Ascending aorta (tissue), 2 donors: ENCODE measurements around the gene PYGB. TPM values are rescaled to one million over a fixed set of nuclear protein-coding genes. Genes with fewer than 3 reads are reported as not detected.

Experiments
- DNase-seq, 2 donors: peaks; one replicate each; pipeline ENCODE4 v3.0.0-alpha.2; 2019; ENCODE audit warnings: low spot score in 2 of 2
- H3K27ac ChIP-seq, 2 donors: fragments of 200-600 bp; sonication (generic); one replicate each; pipeline ENCODE4 v1.5.1; 2016 to 2017; ENCODE audit warnings: mild to moderate bottlenecking in 1 of 2
- H3K27me3 ChIP-seq: fragments of 200-600 bp; sonication (generic); one replicate; pipeline ENCODE4 v1.5.1; 2017
- H3K36me3 ChIP-seq, 2 donors: fragments of 200-600 bp; sonication (generic); one replicate each; pipeline ENCODE4 v1.5.1; 2016
- H3K4me1 ChIP-seq, 2 donors: fragments of 200-600 bp; sonication (generic); one replicate each; pipeline ENCODE4 v1.5.1; 2016 to 2017; ENCODE audit warnings: mild to moderate bottlenecking in 1 of 2
- H3K4me3 ChIP-seq, 2 donors: fragments of 200-600 bp; sonication (generic); one replicate each; pipeline ENCODE4 v1.5.1; 2016 to 2017; ENCODE audit warnings: mild to moderate bottlenecking in 1 of 2
- H3K9me3 ChIP-seq, 2 donors: fragments of 200-600 bp; sonication (generic); one replicate each; pipeline ENCODE4 v1.5.1; 2016
- intact Hi-C: fragments of 100-400 bp; cut with DNase I; formaldehyde crosslinking; loops from one replicate; pipeline ENCODE4 v1.15.1; 2023
- total RNA-seq: library from RNA; depleted of rRNA; stranded (reverse); fragments of >200 nt; gene quantifications from one replicate; pipeline ENCODE4 v1.1.0, GENCODE V29; 2016
- TF ChIP-seq, protein P1 (sequence below), 3 experiments: fragments of 200-600 bp in 2 of 3; fragments of 450-650 bp in 1 of 3; sonication (generic) in 2 of 3; IDR thresholded peaks; one replicate each; pipeline ENCODE4 v1.5.1; 2016 to 2019; ENCODE audit warnings: antibody characterized with exemption in 3 of 3, mild to moderate bottlenecking in 1 of 3, moderate library complexity in 1 of 3

Gene PYGB
- total RNA-seq, 1 donor from 2014 or later: 125 TPM

GRCh38 chr20:25306991-25307903, 59.4 kb downstream of the PYGB start:
- Histone ChIP-seq H3K36me3 (peaks cover 5 to 15% of the 10 kb centered on the region in 2 donors), H3K4me1 (peaks cover 10 to 21% of the 10 kb centered on the region in 2 donors), H3K27ac (no peak overlapping the region), H3K9me3 (no peaks in the 10 kb centered on the region), H3K4me3 (no peak overlapping the region), H3K27me3 (no peaks in the 10 kb centered on the region)
- no peak for DNase-seq
- intact Hi-C loops: no loop called here
- TF ChIP-seq, protein P1, sequence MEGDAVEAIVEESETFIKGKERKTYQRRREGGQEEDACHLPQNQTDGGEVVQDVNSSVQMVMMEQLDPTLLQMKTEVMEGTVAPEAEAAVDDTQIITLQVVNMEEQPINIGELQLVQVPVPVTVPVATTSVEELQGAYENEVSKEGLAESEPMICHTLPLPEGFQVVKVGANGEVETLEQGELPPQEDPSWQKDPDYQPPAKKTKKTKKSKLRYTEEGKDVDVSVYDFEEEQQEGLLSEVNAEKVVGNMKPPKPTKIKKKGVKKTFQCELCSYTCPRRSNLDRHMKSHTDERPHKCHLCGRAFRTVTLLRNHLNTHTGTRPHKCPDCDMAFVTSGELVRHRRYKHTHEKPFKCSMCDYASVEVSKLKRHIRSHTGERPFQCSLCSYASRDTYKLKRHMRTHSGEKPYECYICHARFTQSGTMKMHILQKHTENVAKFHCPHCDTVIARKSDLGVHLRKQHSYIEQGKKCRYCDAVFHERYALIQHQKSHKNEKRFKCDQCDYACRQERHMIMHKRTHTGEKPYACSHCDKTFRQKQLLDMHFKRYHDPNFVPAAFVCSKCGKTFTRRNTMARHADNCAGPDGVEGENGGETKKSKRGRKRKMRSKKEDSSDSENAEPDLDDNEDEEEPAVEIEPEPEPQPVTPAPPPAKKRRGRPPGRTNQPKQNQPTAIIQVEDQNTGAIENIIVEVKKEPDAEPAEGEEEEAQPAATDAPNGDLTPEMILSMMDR (IDR thresholded peaks at IDR 0.05): no peak

DNA sequence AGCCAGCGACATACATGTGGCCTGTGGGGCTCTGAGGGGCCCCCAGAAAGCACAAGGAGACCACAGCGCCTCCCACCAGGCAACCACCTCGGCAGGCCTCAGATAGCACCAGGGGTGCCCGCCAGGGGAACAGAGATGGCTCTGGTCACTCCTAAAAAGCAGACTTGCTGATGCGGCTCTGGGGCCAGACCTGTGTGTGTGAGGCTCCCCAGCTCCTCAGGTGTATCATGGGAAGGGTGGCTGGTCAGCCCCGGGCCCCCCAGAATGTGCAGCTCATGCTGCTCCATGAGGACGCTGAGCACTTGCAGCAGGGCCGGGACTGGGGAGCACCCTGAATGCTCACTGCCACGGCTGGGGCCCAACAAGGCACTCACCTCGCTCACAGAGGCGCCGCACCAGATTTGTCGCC, 60.2 kb downstream of the PYGB start:
- Histone ChIP-seq H3K27ac (peak overlapping the region in 1 of 2 donors; percentile 5), H3K4me3 (no peak overlapping the region), H3K36me3 (peaks cover 0 to 15% of the 10 kb centered on the region in 2 donors), H3K4me1 (peaks cover 10 to 21% of the 10 kb centered on the region in 2 donors), H3K27me3 (no peaks in the 10 kb centered on the region), H3K9me3 (no peaks in the 10 kb centered on the region)
- no peak for DNase-seq
- intact Hi-C loops: no loop called here
- TF ChIP-seq, protein P1 (IDR thresholded peaks at IDR 0.05): no peak

- DNase-seq: no peak
- Histone ChIP-seq H3K4me1 (peaks cover 10 to 21% of the 10 kb centered on the region in 2 donors), H3K36me3 (peaks cover 0 to 13% of the 10 kb centered on the region in 2 donors), H3K27ac (peak overlapping the region; percentile 5 to 66), H3K27me3 (no peaks in the 10 kb centered on the region), H3K4me3 (no peak overlapping the region), H3K9me3 (no peaks in the 10 kb centered on the region)
- intact Hi-C loops: no loop called here
- TF ChIP-seq, protein P1 (IDR thresholded peaks at IDR 0.05): no peak
These were observed 60.9 kb downstream of the PYGB start for GRCh38 chr20:25308671-25309394.

- TF ChIP-seq, protein P1 (IDR thresholded peaks at IDR 0.05): no peak
- H3K9me3 ChIP-seq: no peaks in the 10 kb centered on the region
- peak; percentile 15 to 83 for DNase-seq
- H3K36me3 ChIP-seq: peaks cover 0 to 9% of the 10 kb centered on the region in 2 donors
- no peak overlapping the region for H3K4me3 ChIP-seq
- H3K4me1 ChIP-seq: peaks cover 10 to 21% of the 10 kb centered on the region in 2 donors
- intact Hi-C loops: no loop called here
- H3K27me3 ChIP-seq: no peaks in the 10 kb centered on the region
- H3K27ac ChIP-seq: peak overlapping the region; percentile 59 to 66
These were observed 61.7 kb downstream of the PYGB start for GRCh38 chr20:25309395-25310267.
